Progenitor cell of endocrine pancreas (in vitro differentiated cells): ENCODE data around the gene ZBTB40. TPM values are rescaled to one million over a fixed set of nuclear protein-coding genes. Genes with fewer than 3 reads are reported as not detected.

ENCODE experiments used
- DNase-seq: peaks from one replicate; pipeline ENCODE4 v3.0.0; 2021; ENCODE audit warnings: low spot score; ENCODE audit not compliant: unreplicated experiment
- H3K27ac Mint-ChIP-seq: 2 replicates; pipeline ENCODE4 v1.8.0; 2021; ENCODE audit warnings: mild to moderate bottlenecking, moderate library complexity, mixed read lengths
- H3K27me3 Mint-ChIP-seq: 2 replicates; pipeline ENCODE4 v1.8.0; 2021; ENCODE audit warnings: mixed read lengths
- H3K36me3 Mint-ChIP-seq: 2 replicates; pipeline ENCODE4 v1.8.0; 2022; ENCODE audit warnings: mixed read lengths; ENCODE audit not compliant: insufficient read depth
- H3K4me1 Mint-ChIP-seq: 2 replicates; pipeline ENCODE4 v1.8.0; 2021; ENCODE audit warnings: low read depth, mixed read lengths
- H3K4me3 Mint-ChIP-seq: 2 replicates; pipeline ENCODE4 v1.8.0; 2021; ENCODE audit warnings: low read depth, mild to moderate bottlenecking, moderate library complexity, mixed read lengths
- H3K9me3 Mint-ChIP-seq: 2 replicates; pipeline ENCODE4 v1.8.0; 2021; ENCODE audit warnings: low read depth, mixed read lengths
- total RNA-seq: library from RNA; stranded (reverse); gene quantifications from 2 replicates; pipeline ENCODE4 v1.2.1, GENCODE V29; 2021
- TF ChIP-seq, protein P1 (sequence below): fragments of 200-600 bp; sonication (generic); IDR thresholded peaks from one replicate; pipeline ENCODE4 v1.5.0; 2021; ENCODE audit warnings: antibody characterized with exemption, mild to moderate bottlenecking; ENCODE audit not compliant: unreplicated experiment

The ZBTB40 gene
- total RNA-seq, 1 donor from 2014 or later = 40.9 TPM

GRCh38 chr1:22418933-22419382 lies 32.7 kb upstream of the ZBTB40 start:
- TF ChIP-seq, protein P1, sequence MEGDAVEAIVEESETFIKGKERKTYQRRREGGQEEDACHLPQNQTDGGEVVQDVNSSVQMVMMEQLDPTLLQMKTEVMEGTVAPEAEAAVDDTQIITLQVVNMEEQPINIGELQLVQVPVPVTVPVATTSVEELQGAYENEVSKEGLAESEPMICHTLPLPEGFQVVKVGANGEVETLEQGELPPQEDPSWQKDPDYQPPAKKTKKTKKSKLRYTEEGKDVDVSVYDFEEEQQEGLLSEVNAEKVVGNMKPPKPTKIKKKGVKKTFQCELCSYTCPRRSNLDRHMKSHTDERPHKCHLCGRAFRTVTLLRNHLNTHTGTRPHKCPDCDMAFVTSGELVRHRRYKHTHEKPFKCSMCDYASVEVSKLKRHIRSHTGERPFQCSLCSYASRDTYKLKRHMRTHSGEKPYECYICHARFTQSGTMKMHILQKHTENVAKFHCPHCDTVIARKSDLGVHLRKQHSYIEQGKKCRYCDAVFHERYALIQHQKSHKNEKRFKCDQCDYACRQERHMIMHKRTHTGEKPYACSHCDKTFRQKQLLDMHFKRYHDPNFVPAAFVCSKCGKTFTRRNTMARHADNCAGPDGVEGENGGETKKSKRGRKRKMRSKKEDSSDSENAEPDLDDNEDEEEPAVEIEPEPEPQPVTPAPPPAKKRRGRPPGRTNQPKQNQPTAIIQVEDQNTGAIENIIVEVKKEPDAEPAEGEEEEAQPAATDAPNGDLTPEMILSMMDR = no peak
- Mint-ChIP-seq H3K36me3 (no peaks in the 10 kb centered on the region), H3K4me3 (no peak overlapping the region), H3K4me1 (peaks cover 12% of the 10 kb centered on the region), H3K27me3 (peaks cover 29% of the 10 kb centered on the region), H3K27ac (no peak overlapping the region), H3K9me3 (no peaks in the 10 kb centered on the region)
- DNase-seq = no peak

DNA sequence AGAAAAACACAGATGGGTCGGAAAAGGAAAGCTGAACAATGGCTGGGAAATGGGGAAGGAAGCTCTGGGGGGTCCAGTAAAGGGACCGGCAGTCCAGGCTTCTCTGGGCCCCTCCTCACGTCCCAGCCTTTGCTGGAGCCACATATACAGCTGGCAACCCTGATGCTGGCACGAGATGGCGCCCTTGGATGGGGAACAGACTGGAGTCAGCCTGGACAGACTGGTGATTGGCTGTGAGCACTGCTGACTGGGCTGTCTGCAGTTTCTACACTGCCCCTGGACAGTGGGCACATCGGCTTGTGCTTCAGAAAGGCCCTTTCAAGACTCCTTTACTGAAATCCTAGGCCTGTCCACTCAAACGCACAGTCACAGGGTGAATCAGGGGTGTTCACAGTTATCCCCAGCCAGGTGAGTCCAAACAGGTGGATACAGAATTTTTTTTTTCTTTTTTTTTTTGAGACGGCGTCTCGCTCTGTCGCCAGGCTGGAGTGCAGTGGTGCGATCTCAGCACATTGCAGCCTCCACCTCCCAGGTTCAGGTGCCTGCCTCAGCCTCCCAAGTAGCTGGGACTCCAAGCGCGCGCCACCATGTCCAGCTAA lies 31.1 kb upstream of the ZBTB40 start:
- peaks cover 29% of the 10 kb centered on the region for H3K27me3 Mint-ChIP-seq
- peaks cover 2% of the 10 kb centered on the region for H3K4me1 Mint-ChIP-seq
- H3K36me3 Mint-ChIP-seq = no peaks in the 10 kb centered on the region
- H3K27ac Mint-ChIP-seq = no peak overlapping the region
- peak; percentile 71 for DNase-seq
- TF ChIP-seq, protein P1 = peak; percentile 89
- H3K4me3 Mint-ChIP-seq = no peak overlapping the region
- H3K9me3 Mint-ChIP-seq = no peaks in the 10 kb centered on the region

DNA sequence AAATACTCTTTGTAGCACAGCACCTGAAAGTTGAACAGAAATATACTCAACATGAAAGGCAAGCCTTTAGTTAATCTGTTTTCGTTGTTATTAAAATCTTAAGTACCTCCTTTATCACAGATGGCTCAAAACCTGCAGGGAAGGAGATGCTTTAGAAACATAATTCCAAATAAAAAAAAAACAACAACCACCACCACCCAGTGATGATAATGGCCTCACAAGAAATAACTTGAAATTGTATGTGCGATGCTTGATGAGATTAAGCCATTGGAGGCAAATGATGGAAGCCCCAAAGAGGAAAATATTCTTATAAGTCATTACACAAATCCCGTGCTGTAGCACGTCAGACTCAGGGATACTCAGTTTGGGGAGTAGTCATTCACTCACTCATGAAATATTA lies 24.9 kb upstream of the ZBTB40 start:
- H3K27ac Mint-ChIP-seq = no peak overlapping the region
- no peaks in the 10 kb centered on the region for H3K27me3 Mint-ChIP-seq

GRCh38 chr1:22428672-22429071 lies 23.0 kb upstream of the ZBTB40 start:
- no peak for DNase-seq
- Mint-ChIP-seq H3K36me3 (no peaks in the 10 kb centered on the region), H3K4me1 (no peaks in the 10 kb centered on the region), H3K27me3 (no peaks in the 10 kb centered on the region), H3K27ac (peak overlapping the region; percentile 92), H3K9me3 (peaks cover 3% of the 10 kb centered on the region), H3K4me3 (peak overlapping the region; percentile 85)
- TF ChIP-seq, protein P1 = no peak

More for the DNA sequence above, 24.9 kb upstream of the ZBTB40 start:
- Mint-ChIP-seq H3K4me1 (no peaks in the 10 kb centered on the region), H3K9me3 (peaks cover 3% of the 10 kb centered on the region), H3K4me3 (no peak overlapping the region), H3K36me3 (no peaks in the 10 kb centered on the region)
- DNase-seq = no peak
- TF ChIP-seq, protein P1 = no peak

DNA sequence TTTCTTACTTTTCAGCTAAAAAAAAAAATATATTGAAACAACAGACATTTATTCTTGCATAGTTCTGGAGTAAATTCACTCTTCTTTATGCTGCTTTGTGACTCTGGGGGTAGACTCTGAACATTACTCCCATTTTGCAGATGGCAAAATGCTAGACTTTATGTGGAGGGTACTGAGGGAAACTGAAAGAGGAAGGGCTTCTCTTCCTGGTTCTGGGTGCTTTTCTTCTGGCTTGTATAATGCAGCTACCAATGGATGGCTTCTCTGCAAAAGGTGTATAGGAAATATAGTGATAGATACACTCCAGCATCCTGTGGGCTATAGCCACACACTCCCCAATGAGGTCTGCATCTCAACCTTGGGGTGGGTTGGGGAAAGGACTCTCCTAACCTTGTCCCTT lies 19.7 kb upstream of the ZBTB40 start:
- Mint-ChIP-seq H3K4me3 (no peak overlapping the region), H3K4me1 (no peaks in the 10 kb centered on the region), H3K27ac (no peak overlapping the region), H3K27me3 (no peaks in the 10 kb centered on the region), H3K36me3 (peaks cover 1% of the 10 kb centered on the region), H3K9me3 (peaks cover 3% of the 10 kb centered on the region)
- no peak for DNase-seq
- TF ChIP-seq, protein P1 = no peak
